Measurements from ENCODE around the gene POLN. TPM values are rescaled to one million over a fixed set of nuclear protein-coding genes. Genes with fewer than 3 reads are reported as not detected.

Gene POLN
- polyA plus RNA-seq, 10 donors = 1.6 to 4.8 (median 2.4) TPM

DNA sequence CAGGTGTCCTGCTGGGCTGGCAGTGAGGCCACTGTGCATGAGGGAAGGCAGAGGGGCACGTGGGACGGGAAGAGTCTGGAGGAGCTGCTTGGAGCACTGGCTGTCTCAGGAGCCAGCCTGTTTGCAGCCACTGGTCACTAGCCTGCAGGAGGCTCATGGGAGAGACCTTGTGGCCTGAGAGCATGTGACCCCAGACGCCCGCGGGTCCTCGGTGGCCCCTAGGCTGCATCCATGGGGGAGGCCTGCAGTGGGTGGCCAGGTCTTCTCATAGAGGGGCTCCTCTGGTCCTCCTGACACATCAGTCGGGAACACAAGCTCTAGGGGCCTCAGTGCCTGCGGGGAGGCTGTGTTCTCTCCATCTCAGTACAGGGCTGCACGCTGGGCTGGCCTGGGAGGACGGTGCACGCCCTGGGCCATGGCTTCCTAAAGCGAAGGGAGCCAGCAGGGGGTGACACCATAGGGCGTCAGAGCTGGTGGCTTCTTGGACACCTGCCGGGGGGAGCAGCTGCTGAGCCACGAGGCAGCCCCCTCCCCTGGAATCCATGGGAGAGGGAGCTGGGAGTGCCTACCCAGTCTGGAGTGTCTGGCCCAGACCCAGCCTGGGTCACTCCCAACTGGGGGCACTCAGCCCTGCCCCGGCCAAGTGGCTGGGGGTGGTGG lies 170.5 kb downstream of the POLN start:
- peak in 1 of 3 donors; percentile 34 for DNase-seq

DNA sequence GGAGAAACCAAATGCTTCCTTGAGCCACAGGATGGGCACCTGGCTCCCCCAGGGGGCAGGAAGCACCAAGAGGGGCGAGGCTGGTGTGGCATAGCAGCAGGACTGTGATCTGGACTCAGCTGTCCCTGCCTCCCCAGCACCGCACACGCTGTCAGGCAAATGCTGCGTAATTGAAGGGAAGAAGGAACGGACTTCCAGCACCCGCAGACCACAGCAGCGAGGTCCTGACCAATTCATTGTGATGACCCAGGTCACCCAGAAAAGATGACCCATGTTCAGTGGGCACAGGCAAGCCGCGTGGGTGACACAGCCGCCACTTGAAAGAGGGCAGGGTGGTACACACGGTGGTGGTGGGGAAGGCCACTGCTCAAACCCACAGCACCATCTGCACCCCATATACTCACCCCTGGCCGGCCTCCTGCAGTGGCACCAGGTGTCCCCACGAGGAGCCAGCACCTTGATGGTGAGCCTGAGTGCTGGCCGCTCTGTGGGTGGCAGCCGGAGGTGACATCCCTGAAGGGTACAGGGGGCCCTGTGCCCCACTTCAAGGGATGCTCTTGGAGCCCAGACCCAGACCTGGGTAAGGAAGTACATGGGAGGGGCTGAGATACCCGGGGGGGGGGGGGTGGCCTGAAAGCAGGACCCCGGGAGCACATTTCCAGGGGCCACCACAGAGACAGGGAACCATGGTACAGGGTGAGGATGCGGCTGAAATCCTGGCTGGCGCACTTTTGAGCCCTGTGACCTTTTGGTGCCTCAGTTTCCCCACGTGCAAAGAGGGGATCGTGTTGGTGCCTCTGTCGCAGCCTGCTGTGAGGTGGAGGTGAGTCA lies 171.3 kb downstream of the POLN start:
- DNase-seq = no peak

DNA sequence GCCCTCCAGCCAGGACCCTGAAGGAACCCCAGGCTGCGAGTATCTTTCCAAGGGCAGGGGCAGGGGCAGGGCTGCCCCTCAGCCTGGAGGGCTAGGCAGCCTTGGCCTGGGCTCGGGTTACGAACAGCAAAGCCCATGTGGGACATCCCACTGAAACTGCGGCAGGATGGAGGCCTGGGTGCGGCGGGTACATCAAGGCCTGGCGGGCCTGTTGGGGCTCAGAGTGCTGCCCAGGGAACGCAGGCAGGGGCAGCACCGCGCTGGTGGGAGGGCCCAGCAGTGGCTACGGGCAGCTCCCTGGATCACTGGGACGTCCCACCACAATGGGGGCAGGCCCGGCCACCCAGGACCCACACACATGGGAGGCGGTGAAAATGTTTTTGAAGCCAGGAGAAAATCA lies 171.9 kb downstream of the POLN start:
- no peak for DNase-seq

- DNase-seq = no peak
Measured at GRCh38 chr4:2069161-2069971, 172.6 kb downstream of the POLN start.

DNA sequence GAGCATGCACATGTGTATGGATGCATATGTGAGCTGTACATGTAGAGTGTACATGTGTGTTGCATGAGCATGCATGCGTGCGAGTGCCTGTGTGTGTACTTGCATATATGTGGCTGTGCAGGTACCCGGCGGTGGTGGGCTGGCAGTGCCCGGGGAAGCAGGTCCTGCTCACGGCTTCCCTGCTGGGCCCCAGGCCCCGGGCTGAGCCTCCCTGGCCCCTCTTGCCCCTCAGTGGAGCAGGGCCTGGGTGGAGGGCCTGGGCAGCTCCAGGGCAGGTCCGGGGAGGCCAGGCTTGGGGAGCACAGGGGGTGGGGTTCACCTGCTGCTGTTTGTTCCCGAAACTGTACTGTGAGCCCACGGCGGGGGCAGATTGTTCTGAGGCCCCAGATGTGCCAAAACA lies 173.4 kb downstream of the POLN start:
- no peak for DNase-seq

GRCh38 chr4:2068198-2068470 lies 173.8 kb downstream of the POLN start:
- no peak for DNase-seq

DNA sequence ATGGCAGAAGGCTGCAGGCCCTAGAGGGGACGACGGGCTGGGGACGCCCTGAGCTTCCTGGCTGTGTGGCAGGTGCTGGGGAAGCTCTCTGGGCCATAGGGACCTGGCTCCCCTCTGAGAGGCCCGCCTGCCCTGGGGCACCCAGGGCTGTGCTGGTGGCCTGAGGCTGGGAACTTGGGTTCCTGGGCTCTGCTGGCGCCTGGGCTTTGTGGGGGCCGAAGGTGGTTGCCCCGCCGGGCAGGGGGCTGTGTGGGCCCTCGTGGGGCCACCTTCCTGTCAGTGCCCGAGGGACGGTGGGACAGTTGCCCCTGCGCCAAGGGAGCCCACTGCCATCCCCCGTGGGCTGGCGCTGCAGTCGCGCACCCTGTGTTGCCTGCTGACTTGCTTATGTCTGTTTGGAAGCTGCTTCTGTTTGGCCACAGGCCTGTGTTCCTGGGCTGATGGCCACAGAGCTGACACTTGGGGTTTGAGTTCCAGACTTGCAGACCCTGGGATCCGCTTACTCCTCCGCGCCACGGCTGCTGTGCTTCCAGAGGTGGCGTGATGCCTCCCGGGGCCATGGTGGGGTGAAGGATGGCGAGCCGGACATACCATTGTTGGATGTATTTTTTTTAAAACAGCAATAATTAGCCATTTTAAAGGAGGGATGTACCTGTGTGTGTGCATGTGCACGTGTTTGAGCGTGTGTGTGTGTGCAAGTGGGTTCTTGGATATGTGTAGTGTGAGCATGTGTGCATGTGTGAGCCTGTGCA lies 174.3 kb downstream of the POLN start:
- DNase-seq = no peak

- no peak for DNase-seq
Measured at GRCh38 chr4:2066571-2067445, 175.1 kb downstream of the POLN start.

GRCh38 chr4:2066011-2066551 lies 175.8 kb downstream of the POLN start:
- DNase-seq = no peak

DNA sequence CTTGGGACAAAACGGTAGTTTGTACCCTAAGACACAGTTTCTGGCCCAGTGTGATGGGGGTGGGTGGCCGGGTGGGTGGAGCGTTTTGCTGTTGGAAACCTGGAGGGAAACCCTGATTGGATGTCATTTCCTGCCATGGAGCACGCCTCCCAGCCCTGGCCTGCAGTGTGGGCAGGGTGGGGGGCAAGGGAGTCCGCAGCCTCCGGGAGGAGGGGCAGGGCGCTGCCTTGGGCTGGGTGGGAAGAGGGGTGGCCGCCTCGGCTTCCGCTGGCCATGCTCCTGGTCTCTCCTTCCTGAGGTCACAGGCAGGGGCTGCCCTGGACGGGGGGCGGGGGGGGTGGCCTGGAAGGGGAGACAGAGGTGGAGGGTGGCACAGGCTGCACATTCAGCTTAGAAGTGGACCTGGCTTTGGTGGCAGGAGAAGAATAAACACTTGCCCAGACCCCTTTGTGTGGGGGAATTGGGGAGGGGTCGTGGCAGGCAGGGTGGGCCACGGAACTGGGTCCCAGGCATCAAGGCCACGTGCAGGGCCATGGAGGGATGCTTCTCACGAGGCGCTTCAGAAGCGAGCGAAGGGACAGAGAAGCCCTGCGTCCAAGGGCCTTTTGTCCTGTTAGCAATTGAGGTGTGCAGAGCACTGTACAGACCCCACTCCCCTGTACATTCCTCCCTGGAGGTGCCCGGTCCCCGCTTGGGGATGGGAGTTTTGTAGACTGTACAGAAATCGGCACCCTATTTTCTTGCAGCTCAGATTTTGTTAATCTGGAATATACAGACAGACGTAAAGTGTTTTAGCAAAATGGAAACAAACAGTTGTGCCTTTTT lies 176.6 kb downstream of the POLN start:
- no peak for DNase-seq

- DNase-seq = no peak
Measured at GRCh38 chr4:2064276-2064991, 177.5 kb downstream of the POLN start.

GRCh38 chr4:2063557-2064275 lies 178.2 kb downstream of the POLN start:
- no peak for DNase-seq

GRCh38 chr4:2062808-2063524 lies 179.0 kb downstream of the POLN start:
- DNase-seq = no peak

GRCh38 chr4:2062168-2062807 lies 179.6 kb downstream of the POLN start:
- DNase-seq = no peak

GRCh38 chr4:2061186-2062131 lies 180.5 kb downstream of the POLN start:
- DNase-seq = no peak

- no peak for DNase-seq
Measured at GRCh38 chr4:2060611-2061185, 181.2 kb downstream of the POLN start.
